Naive thymus-derived CD4-positive, alpha-beta T cell (primary cell): ENCODE measurements around the gene TRIM33. TPM values are rescaled to one million over a fixed set of nuclear protein-coding genes. Genes with fewer than 3 reads are reported as not detected.
A peak's percentile ranks its signal among the peaks of the same experiment; 100 is the strongest.

Experiments used
- ATAC-seq: fragments of 150-1000 bp; cut with Tn5 transposase; 2 replicates; pipeline ENCODE4 v1.10.0; 2021; ENCODE audit warnings: mild to moderate bottlenecking, moderate library complexity
- CTCF ChIA-PET: fragments of 350-600 bp; sonication (Branson Sonifier 250); formaldehyde crosslinking; loops from one replicate; lab custom pipeline; 2021; ENCODE audit warnings: antibody characterized with exemption; lab: Charles Lee
- POLR2A ChIA-PET: fragments of 350-600 bp; sonication (Branson Sonifier 250); formaldehyde crosslinking; loops from one replicate; lab custom pipeline; 2021; ENCODE audit warnings: antibody characterized with exemption, inconsistent platforms; lab: Charles Lee
- DNase-seq, 9 donors: peaks; one replicate each; pipeline versions ENCODE4 v3.0.0 to v3.0.0-alpha.2; 2020 to 2022; ENCODE audit warnings: mixed read lengths in 1 of 9
- H3K27ac ChIP-seq: one replicate; pipeline ENCODE4 v1.7.0; 2013; ENCODE audit warnings: mild to moderate bottlenecking, low read depth, low read length, moderate library complexity
- H3K27me3 ChIP-seq, 2 donors: one replicate each; pipeline ENCODE4 v1.7.0; 2013; ENCODE audit warnings: low read length in 2 of 2, mild to moderate bottlenecking in 2 of 2, moderate library complexity in 2 of 2; ENCODE audit not compliant: control insufficient read depth in 2 of 2, insufficient read depth in 2 of 2
- H3K36me3 ChIP-seq, 3 experiments: 1 replicate in 2 of 3; 2 replicates in 1 of 3; pipeline ENCODE4 v1.7.0; 2013; ENCODE audit warnings: low read length in 3 of 3, mild to moderate bottlenecking in 3 of 3, moderate library complexity in 1 of 3; ENCODE audit not compliant: insufficient read depth in 3 of 3, control insufficient read depth in 2 of 3
- H3K4me1 ChIP-seq, 2 donors: one replicate each; pipeline ENCODE4 v1.7.0; 2013; ENCODE audit warnings: low read length in 2 of 2, mild to moderate bottlenecking in 2 of 2, moderate library complexity in 1 of 2; ENCODE audit not compliant: control insufficient read depth in 2 of 2, insufficient read depth in 2 of 2
- H3K4me3 ChIP-seq: 2 replicates; pipeline ENCODE4 v1.7.0; 2013; ENCODE audit warnings: mild to moderate bottlenecking, low read length
- H3K9me3 ChIP-seq, 3 experiments: 1 replicate in 2 of 3; 2 replicates in 1 of 3; pipeline ENCODE4 v1.7.0; 2013; ENCODE audit warnings: low read length in 3 of 3; ENCODE audit not compliant: control insufficient read depth in 2 of 3
- H3K27ac Mint-ChIP-seq, 9 donors: one replicate each; pipeline ENCODE4 v1.8.0; 2020 to 2022; ENCODE audit warnings: mixed read lengths in 9 of 9, mild to moderate bottlenecking in 8 of 9, moderate library complexity in 5 of 9, inconsistent platforms in 2 of 9
- H3K27me3 Mint-ChIP-seq, 5 donors: one replicate each; pipeline ENCODE4 v1.8.0; 2021 to 2022; ENCODE audit warnings: mixed read lengths in 5 of 5, mild to moderate bottlenecking in 1 of 5
- H3K36me3 Mint-ChIP-seq, 5 donors: one replicate each; pipeline ENCODE4 v1.8.0; 2020 to 2022; ENCODE audit warnings: mixed read lengths in 5 of 5, mild to moderate bottlenecking in 3 of 5, inconsistent platforms in 1 of 5
- H3K4me1 Mint-ChIP-seq, 7 donors: one replicate each; pipeline ENCODE4 v1.8.0; 2020 to 2022; ENCODE audit warnings: mixed read lengths in 7 of 7, mild to moderate bottlenecking in 3 of 7, inconsistent platforms in 1 of 7
- H3K4me3 Mint-ChIP-seq, 10 donors: one replicate each; pipeline ENCODE4 v1.8.0; 2020 to 2022; ENCODE audit warnings: mild to moderate bottlenecking in 10 of 10, mixed read lengths in 10 of 10, moderate library complexity in 6 of 10, inconsistent platforms in 2 of 10
- H3K9me3 Mint-ChIP-seq, 11 donors: one replicate each; pipeline ENCODE4 v1.8.0; 2020 to 2022; ENCODE audit warnings: mixed read lengths in 11 of 11, mild to moderate bottlenecking in 4 of 11, inconsistent platforms in 1 of 11, moderate library complexity in 1 of 11
- intact Hi-C, 2 donors: fragments of 100-400 bp; cut with micrococcal nuclease; formaldehyde crosslinking; loops; one replicate each; pipeline ENCODE4 v1.15.1; 2023
- polyA plus RNA-seq, 2 donors: library from polyadenylated mRNA; unstranded; fragments of 300-500 nt; fragmentation: Illumina TruSeq; gene quantifications; one replicate each; pipeline ENCODE4 v1.2.3, GENCODE V29; 2021
- total RNA-seq, 6 experiments: library from RNA in 5 of 6; stranded (reverse) in 5 of 6; gene quantifications; 1 replicate in 5 of 6; 2 replicates in 1 of 6; pipeline ENCODE4 v1.2.3 and lab custom pipeline; 2021 to 2026

Gene TRIM33
- total and polyA plus RNA-seq, 7 experiments from 2014 or later, result 28.7 to 57.6 (median 45.4) TPM

GRCh38 chr1:114507513-114507912 lies 3.5 kb downstream of the TRIM33 start:
- POLR2A ChIA-PET, result interaction anchor here (2.5 kb wide), 1 partner anchor 12 kb away, joined by 7 read pairs; no protein-coding TSS in a partner anchor
- intact Hi-C loops, result no loop called here

DNA sequence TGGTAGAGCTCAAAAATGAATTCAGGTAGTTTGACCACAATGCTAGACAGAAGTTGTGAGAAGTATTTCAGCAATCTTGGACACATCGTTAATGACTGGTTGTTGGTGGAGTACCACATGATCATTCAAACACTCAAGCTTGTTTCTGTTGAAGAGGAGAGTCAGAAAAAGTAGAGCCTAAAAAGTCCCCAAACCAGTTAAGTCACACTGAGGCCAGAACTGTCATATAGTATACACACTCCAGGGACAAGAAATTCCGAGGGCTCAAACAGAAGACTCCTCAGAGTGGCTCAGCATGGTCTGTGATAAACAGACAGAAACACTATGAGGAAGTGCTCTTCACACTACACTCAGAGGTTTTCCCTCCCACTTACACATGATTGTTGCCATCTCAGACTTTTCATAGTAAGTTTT lies 5.8 kb downstream of the TRIM33 start:
- Histone ChIP-seq H3K9me3 (no peaks in the 10 kb centered on the region), H3K4me3 (no peak overlapping the region), H3K36me3 (peaks cover 0 to 13% (median 0%) of the 10 kb centered on the region in 3 experiments), H3K27ac (peak overlapping the region; percentile 14), H3K27me3 (no peaks in the 10 kb centered on the region), H3K4me1 (peaks cover 22 to 25% of the 10 kb centered on the region in 2 donors)
- peaks cover 0 to 28% (median 13%) of the 10 kb centered on the region in 5 donors for H3K36me3 Mint-ChIP-seq
- peak; percentile 68 for ATAC-seq
- no peaks in the 10 kb centered on the region for H3K9me3 Mint-ChIP-seq
- H3K4me3 Mint-ChIP-seq, result peak overlapping the region in 8 of 10 donors; percentile 14 to 53 (median 24)
- ChIA-PET CTCF (no interaction called here), POLR2A (interaction anchor here (2.5 kb wide), 1 partner anchor 9 kb away, joined by 7 read pairs; no protein-coding TSS in a partner anchor)
- H3K4me1 Mint-ChIP-seq, result peaks cover 57 to 94% (median 76%) of the 10 kb centered on the region in 7 donors
- H3K27me3 Mint-ChIP-seq, result no peaks in the 10 kb centered on the region
- no peak for DNase-seq
- peak overlapping the region in 3 of 9 donors; percentile 67 to 73 (median 72) for H3K27ac Mint-ChIP-seq
- intact Hi-C loops, result no loop called here

More at GRCh38 chr1:114507513-114507912, 3.5 kb downstream of the TRIM33 start:
- H3K9me3 ChIP-seq, result no peaks in the 10 kb centered on the region
- peak overlapping the region; percentile 36 to 94 (median 86) for H3K4me3 Mint-ChIP-seq
- H3K27ac Mint-ChIP-seq, result peak overlapping the region in 2 of 9 donors; percentile 15 to 47
- peaks cover 22 to 29% of the 10 kb centered on the region in 2 donors for H3K4me1 ChIP-seq
- peaks cover 0 to 27% (median 13%) of the 10 kb centered on the region in 5 donors for H3K36me3 Mint-ChIP-seq
- no peak for ATAC-seq
- H3K9me3 Mint-ChIP-seq, result no peaks in the 10 kb centered on the region
- peaks cover 51 to 86% (median 73%) of the 10 kb centered on the region in 7 donors for H3K4me1 Mint-ChIP-seq
- no peaks in the 10 kb centered on the region for H3K27me3 Mint-ChIP-seq
- CTCF ChIA-PET, result interaction anchor here (0.5 kb wide), 1 partner anchor 210 kb away, joined by 3 read pairs; no protein-coding TSS in a partner anchor
- H3K27me3 ChIP-seq, result no peaks in the 10 kb centered on the region
- no peak for DNase-seq
- no peak overlapping the region for H3K27ac ChIP-seq
- H3K4me3 ChIP-seq, result no peak overlapping the region
- H3K36me3 ChIP-seq, result peaks cover 0 to 24% (median 0%) of the 10 kb centered on the region in 3 experiments

GRCh38 chr1:114503916-114504422 lies 7.0 kb downstream of the TRIM33 start:
- no peaks in the 10 kb centered on the region for H3K27me3 Mint-ChIP-seq
- ChIA-PET CTCF (no interaction called here), POLR2A (no interaction called here)
- no peak for ATAC-seq
- H3K4me1 Mint-ChIP-seq, result peaks cover 55 to 91% (median 74%) of the 10 kb centered on the region in 7 donors
- Histone ChIP-seq H3K27ac (no peak overlapping the region), H3K9me3 (no peaks in the 10 kb centered on the region), H3K36me3 (peaks cover 0 to 12% (median 0%) of the 10 kb centered on the region in 3 experiments), H3K27me3 (no peaks in the 10 kb centered on the region), H3K4me3 (no peak overlapping the region), H3K4me1 (peaks cover 15 to 16% of the 10 kb centered on the region in 2 donors)
- intact Hi-C loops, result no loop called here
- no peak for DNase-seq
- H3K9me3 Mint-ChIP-seq, result no peaks in the 10 kb centered on the region
- H3K36me3 Mint-ChIP-seq, result peaks cover 0 to 21% (median 17%) of the 10 kb centered on the region in 5 donors
- peak overlapping the region in 2 of 9 donors; percentile 21 to 40 for H3K27ac Mint-ChIP-seq
- H3K4me3 Mint-ChIP-seq, result peak overlapping the region in 5 of 10 donors; percentile 14 to 34 (median 25)

- no peak for ATAC-seq
- Mint-ChIP-seq H3K36me3 (peaks cover 0 to 32% (median 22%) of the 10 kb centered on the region in 5 donors), H3K9me3 (no peaks in the 10 kb centered on the region), H3K27ac (no peak overlapping the region), H3K4me3 (peak overlapping the region in 1 of 10 donors; percentile 27), H3K4me1 (peaks cover 49 to 89% (median 69%) of the 10 kb centered on the region in 7 donors), H3K27me3 (no peaks in the 10 kb centered on the region)
- H3K36me3 ChIP-seq, result peaks cover 0 to 12% (median 0%) of the 10 kb centered on the region in 3 experiments
- POLR2A ChIA-PET, result no interaction called here
- no peak overlapping the region for H3K27ac ChIP-seq
- intact Hi-C loops, result no loop called here
- no peaks in the 10 kb centered on the region for H3K9me3 ChIP-seq
- CTCF ChIA-PET, result no interaction called here
- H3K4me1 ChIP-seq, result peaks cover 0 to 2% of the 10 kb centered on the region in 2 donors
- H3K27me3 ChIP-seq, result no peaks in the 10 kb centered on the region
- no peak for DNase-seq
- no peak overlapping the region for H3K4me3 ChIP-seq
Observed at GRCh38 chr1:114502080-114502479, 8.9 kb downstream of the TRIM33 start.

DNA sequence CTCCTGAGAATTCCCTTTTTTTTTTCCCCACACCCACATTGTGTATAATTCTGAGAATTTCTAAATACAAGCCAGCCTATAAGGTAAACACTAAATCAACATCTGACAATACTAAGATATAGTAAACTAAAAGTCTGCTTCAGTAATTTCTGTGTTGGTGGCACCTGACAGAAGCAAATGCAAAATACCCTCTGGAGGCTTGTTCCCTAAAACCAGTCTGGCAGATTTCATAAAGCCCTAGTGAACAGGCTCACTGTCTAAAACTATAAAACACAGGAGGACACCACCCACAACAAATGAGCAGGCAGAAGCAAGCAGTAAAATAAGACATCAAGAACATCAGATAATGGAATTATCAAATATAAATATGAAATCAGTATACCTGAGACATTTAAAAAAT lies 11.5 kb downstream of the TRIM33 start:
- H3K27ac ChIP-seq, result no peak overlapping the region
- no peak overlapping the region for H3K4me3 ChIP-seq
- ATAC-seq, result no peak
- H3K9me3 ChIP-seq, result no peaks in the 10 kb centered on the region
- Mint-ChIP-seq H3K4me3 (peak overlapping the region in 4 of 10 donors; percentile 11 to 48 (median 40)), H3K4me1 (peaks cover 35 to 83% (median 64%) of the 10 kb centered on the region in 7 donors), H3K27me3 (no peaks in the 10 kb centered on the region), H3K9me3 (no peaks in the 10 kb centered on the region), H3K27ac (peak overlapping the region in 4 of 9 donors; percentile 14 to 74 (median 41)), H3K36me3 (peaks cover 0 to 21% (median 16%) of the 10 kb centered on the region in 5 donors)
- CTCF ChIA-PET, result no interaction called here
- no peak for DNase-seq
- H3K4me1 ChIP-seq, result no peaks in the 10 kb centered on the region
- intact Hi-C loops, result loop anchor here in 1 of 2 donors (1.0 kb wide), 1 partner anchor 9 kb away; no protein-coding TSS in a partner anchor
- no peaks in the 10 kb centered on the region for H3K27me3 ChIP-seq
- no peaks in the 10 kb centered on the region for H3K36me3 ChIP-seq
- POLR2A ChIA-PET, result interaction anchor here (1.0 kb wide), 1 partner anchor 10 kb away, joined by 3 read pairs; no protein-coding TSS in a partner anchor

DNA sequence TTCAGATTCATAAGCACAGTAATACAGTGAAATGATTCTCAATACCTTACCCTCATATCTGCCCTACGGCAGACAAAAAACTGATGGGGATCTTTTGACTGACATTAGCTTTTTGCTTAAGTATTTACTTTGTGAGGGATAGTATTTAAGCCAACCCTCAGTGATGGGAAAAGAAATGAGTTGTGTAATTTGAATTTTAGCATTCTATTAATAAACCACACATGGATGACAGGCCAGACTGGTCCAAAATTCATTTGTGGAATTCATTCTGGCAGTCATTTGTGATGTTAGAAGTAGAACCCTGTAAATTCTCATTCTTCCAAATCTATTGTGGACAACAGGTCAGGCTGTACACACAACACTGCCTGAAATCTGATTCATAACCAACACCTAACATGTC lies 14.9 kb downstream of the TRIM33 start:
- peaks cover 0 to 4% (median 0%) of the 10 kb centered on the region in 3 experiments for H3K36me3 ChIP-seq
- DNase-seq, result no peak
- ChIA-PET POLR2A (interaction anchor here (0.7 to 2.2 kb wide), 3 partner anchors 10 to 16 kb away, joined by 3 to 7 read pairs (median 6); partner anchors contain the start of gene TRIM33), CTCF (no interaction called here)
- H3K4me1 Mint-ChIP-seq, result peaks cover 28 to 74% (median 55%) of the 10 kb centered on the region in 7 donors
- H3K9me3 Mint-ChIP-seq, result peaks cover 1 to 20% (median 8%) of the 10 kb centered on the region in 11 donors
- no peak for ATAC-seq
- H3K4me3 ChIP-seq, result no peak overlapping the region
- no peaks in the 10 kb centered on the region for H3K27me3 Mint-ChIP-seq
- no peak overlapping the region for H3K4me3 Mint-ChIP-seq
- H3K27ac Mint-ChIP-seq, result no peak overlapping the region
- H3K27me3 ChIP-seq, result no peaks in the 10 kb centered on the region
- H3K27ac ChIP-seq, result no peak overlapping the region
- peaks cover 12 to 42% (median 34%) of the 10 kb centered on the region in 5 donors for H3K36me3 Mint-ChIP-seq
- peaks cover 0 to 6% (median 0%) of the 10 kb centered on the region in 3 experiments for H3K9me3 ChIP-seq
- intact Hi-C loops, result no loop called here
- H3K4me1 ChIP-seq, result peaks cover 0 to 6% of the 10 kb centered on the region in 2 donors
